Body of pancreas (tissue), 4 donors: ENCODE data around the gene ZC3H18. TPM values are rescaled to one million over a fixed set of nuclear protein-coding genes. Genes with fewer than 3 reads are reported as not detected.
A peak's percentile ranks its signal among the peaks of the same experiment; 100 is the strongest.

Experiments
- ATAC-seq: fragments of 150-250 bp; one replicate; pipeline ENCODE4 v1.9.1; 2016
- DNase-seq, 4 donors: peaks; one replicate each; pipeline ENCODE4 v3.0.0-alpha.2; 2019
- H3K27ac ChIP-seq, 4 donors: fragments of 200-600 bp; sonication (generic); 1 replicate in 3 of 4; 2 replicates in 1 of 4; pipeline versions ENCODE4 v1.5.1 to v1.6.1; 2016 to 2019; ENCODE audit warnings: mild to moderate bottlenecking in 1 of 4, mixed read lengths in 1 of 4, moderate library complexity in 1 of 4
- H3K27me3 ChIP-seq, 2 donors: fragments of 200-600 bp; sonication (generic); one replicate each; pipeline ENCODE4 v1.6.0; 2016; ENCODE audit warnings: mild to moderate bottlenecking in 1 of 2
- H3K36me3 ChIP-seq, 2 donors: fragments of 200-600 bp; sonication (generic); replicated peaks in 1 of 2; 2 replicates each; pipeline ENCODE4 v1.5.1; 2016; ENCODE audit warnings: low read depth in 2 of 2; ENCODE audit not compliant: insufficient read depth in 1 of 2
- H3K4me1 ChIP-seq: fragments of 200-600 bp; sonication (generic); one replicate; pipeline ENCODE4 v1.6.0; 2016
- H3K4me3 ChIP-seq, 2 donors: fragments of 200-600 bp; sonication (generic); 1 replicate in 1 of 2; 2 replicates in 1 of 2; pipeline ENCODE4 v1.5.1; 2016 to 2019
- H3K9me3 ChIP-seq, 3 donors: fragments of 200-600 bp; sonication (generic); 1 replicate in 2 of 3; 2 replicates in 1 of 3; pipeline ENCODE4 v1.5.1; 2016
- CTCF ChIP-seq, 7 experiments: fragments of 450-650 bp in 4 of 7; fragments of 200-600 bp in 3 of 7; sonication (generic) in 3 of 7; IDR thresholded peaks; one replicate each; pipeline ENCODE4 v1.5.1; 2016 to 2019; ENCODE audit warnings: antibody characterized with exemption in 7 of 7
- POLR2A ChIP-seq, 3 donors: fragments of 450-650 bp; IDR thresholded peaks; one replicate each; pipeline ENCODE4 v1.6.1; 2016; ENCODE audit warnings: antibody characterized with exemption in 3 of 3, mild to moderate bottlenecking in 2 of 3
- WGBS, 2 donors: methylation state at CpG; one replicate each; pipeline ENCODE4 v1.1.5; 2017; 5-methylcytosine and 5-hydroxymethylcytosine counted together
- intact Hi-C: fragments of 100-400 bp; cut with DNase I; formaldehyde crosslinking; loops from one replicate; pipeline ENCODE4 v1.15.1; 2023
- total RNA-seq, 2 donors: library from RNA; depleted of rRNA; stranded (reverse); fragments of >200 nt; gene quantifications; one replicate each; pipeline ENCODE4 v1.1.0, GENCODE V29; 2016

Gene ZC3H18
- total RNA-seq: 10 to 100 TPM; 11.7 to 22.4 TPM

GRCh38 chr16:88569985-88570690 lies at the start of gene ZC3H18:
Gene ZC3H18, plus strand, starts transcription at chr16:88570403. Its CDS starts 6,721 bp downstream, at chr16:88577124.
- Histone ChIP-seq H3K27ac (peak within 1 kb of the TSS; percentile 56 to 87 (median 72)), H3K36me3 (no peaks in the 10 kb centered on the region), H3K9me3 (no peaks in the 10 kb centered on the region), H3K27me3 (no peaks in the 10 kb centered on the region), H3K4me3 (peak within 1 kb of the TSS; percentile 53 to 85), H3K4me1 (peaks cover 24% of the 10 kb centered on the region)
- intact Hi-C loops: no loop called here
- TF ChIP-seq POLR2A (IDR thresholded peaks at IDR 0.05) (peak; percentile 33 to 70 (median 64)), CTCF (IDR thresholded peaks at IDR 0.05) (no peak)
- ATAC-seq (peak; percentile 100), DNase-seq (peak; percentile 97 to 98 (median 98))
- 0 to 1% methylated on average over 9 to 69 of the region's 90 CpGs for WGBS, 2 donors

DNA sequence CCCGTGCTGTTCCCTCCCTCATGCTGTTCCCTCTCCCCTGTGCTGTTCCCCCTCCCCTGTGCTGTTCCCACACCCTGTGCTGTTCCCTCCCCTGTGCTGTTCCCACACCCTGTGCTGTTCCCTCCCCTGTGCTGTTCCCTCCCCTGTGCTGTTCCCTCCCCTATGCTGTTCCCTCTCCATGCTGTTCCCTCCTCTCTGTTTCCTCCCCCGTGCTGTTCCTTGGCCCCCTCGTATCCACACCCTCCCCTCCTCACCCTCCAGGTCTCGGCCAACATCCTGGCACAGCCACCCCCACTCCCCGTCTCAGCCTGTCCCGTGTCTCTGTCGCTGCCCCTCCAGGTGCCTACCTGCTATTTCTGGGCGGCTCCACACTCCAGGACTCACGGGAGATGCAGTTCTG lies 48.5 kb upstream of the ZC3H18 start:
- DNase-seq: no peak

DNA sequence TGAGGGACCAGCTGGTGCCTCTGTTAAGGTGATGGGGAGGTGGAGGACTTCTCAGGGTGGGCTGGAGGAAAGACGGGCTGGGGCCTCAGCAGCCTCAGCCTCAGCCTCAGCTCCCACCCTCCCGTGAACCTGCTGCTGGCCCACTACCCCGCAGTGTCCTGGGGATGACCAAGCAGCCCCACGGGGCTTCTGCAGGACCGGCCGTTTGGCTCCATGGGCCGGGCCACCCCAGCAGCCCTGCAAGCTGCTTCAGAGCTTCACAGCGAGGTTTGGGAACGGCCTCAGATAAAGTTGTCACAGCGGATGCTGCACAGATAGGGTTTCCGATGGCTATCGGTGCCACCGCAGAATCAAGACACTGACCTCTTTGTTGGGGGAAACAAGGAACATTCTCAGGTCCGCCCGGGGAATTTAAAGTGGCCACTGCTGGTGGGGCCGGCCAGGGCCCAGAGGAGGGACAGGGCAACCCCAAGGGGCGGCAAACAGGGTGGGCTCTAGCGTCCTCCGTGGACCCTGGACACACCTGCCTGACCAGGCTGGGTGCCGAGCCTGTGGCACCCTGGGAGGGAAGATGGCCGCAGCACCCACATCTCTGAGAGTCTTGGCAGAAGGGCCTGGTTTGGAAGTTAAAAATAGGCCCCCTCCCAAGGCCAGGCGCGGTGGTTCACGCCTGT lies 47.8 kb upstream of the ZC3H18 start:
- H3K27me3 ChIP-seq: no peaks in the 10 kb centered on the region
- WGBS, 2 donors: 67 to 89% methylated on average over 8 to 24 of the region's 24 CpGs
- no peak for DNase-seq

More for the DNA sequence above, 48.5 kb upstream of the ZC3H18 start:
- no peak for ATAC-seq
- WGBS, 2 donors: 74 to 87% methylated on average over 8 to 9 of the region's 9 CpGs
- no peaks in the 10 kb centered on the region for H3K27me3 ChIP-seq
- H3K4me1 ChIP-seq: peaks cover 25% of the 10 kb centered on the region
- no peak overlapping the region for H3K27ac ChIP-seq
- no peaks in the 10 kb centered on the region for H3K9me3 ChIP-seq
- no peak overlapping the region for H3K4me3 ChIP-seq
- TF ChIP-seq CTCF (IDR thresholded peaks at IDR 0.05): no peak
- no peak for TF ChIP-seq POLR2A (IDR thresholded peaks at IDR 0.05)
- H3K36me3 ChIP-seq: no peaks in the 10 kb centered on the region
- intact Hi-C loops: no loop called here

DNA sequence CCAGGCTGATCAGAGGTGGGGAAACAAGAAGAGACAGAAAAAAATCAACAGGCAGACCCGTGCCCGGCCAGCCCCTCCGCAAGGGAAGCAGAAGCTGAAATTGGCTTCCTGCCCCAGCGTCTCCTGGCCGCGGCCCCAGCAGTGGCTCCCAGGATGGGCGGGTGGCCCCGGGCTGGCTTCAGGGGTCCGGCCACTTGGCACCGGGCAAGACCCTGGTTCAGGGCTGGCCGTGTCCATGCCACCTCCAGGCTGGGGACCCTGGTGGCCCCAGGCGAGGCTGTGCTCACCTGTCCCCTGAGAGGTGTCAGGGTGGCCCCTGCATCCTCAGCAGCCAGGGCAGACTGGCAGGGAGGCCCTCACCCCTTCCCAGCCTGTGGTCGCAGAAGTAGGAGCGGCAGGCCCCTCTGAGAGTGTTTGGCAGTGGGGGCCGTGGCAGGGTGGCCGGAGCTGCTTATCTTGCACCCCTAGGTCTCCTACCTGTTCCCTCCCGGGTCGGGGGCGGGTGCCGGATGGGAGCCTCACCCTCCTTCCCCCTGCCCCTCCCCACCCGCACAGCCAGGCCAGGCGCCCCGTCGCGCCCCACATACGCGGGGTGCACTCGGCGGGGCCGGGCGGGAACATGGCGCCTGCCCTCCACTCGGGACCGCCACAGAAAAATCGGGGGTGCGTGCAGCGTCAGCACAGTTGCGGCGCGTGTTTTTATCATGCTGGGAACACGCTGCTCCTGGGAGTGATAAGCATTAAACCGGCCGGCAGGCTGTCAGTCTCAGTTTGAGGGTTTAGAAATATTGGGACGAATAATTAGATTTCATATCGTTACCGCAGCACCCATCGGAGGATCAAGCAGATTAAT lies 46.7 kb upstream of the ZC3H18 start:
- Histone ChIP-seq H3K4me1 (peaks cover 36% of the 10 kb centered on the region), H3K9me3 (no peaks in the 10 kb centered on the region), H3K27me3 (no peaks in the 10 kb centered on the region), H3K27ac (peak overlapping the region in 1 of 4 donors; percentile 16), H3K4me3 (no peak overlapping the region), H3K36me3 (peaks cover 0 to 2% of the 10 kb centered on the region in 2 donors)
- TF ChIP-seq CTCF (IDR thresholded peaks at IDR 0.05) (no peak), POLR2A (IDR thresholded peaks at IDR 0.05) (no peak)
- 47 to 82% methylated on average over 34 to 43 of the region's 47 CpGs for WGBS, 2 donors
- intact Hi-C loops: no loop called here
- no peak for DNase-seq
- no peak for ATAC-seq

More for the DNA sequence above, 47.8 kb upstream of the ZC3H18 start:
- no peaks in the 10 kb centered on the region for H3K9me3 ChIP-seq
- ATAC-seq: no peak
- H3K4me1 ChIP-seq: peaks cover 33% of the 10 kb centered on the region
- H3K36me3 ChIP-seq: no peaks in the 10 kb centered on the region
- intact Hi-C loops: no loop called here
- H3K4me3 ChIP-seq: no peak overlapping the region
- TF ChIP-seq POLR2A (IDR thresholded peaks at IDR 0.05) (no peak), CTCF (IDR thresholded peaks at IDR 0.05) (no peak)
- no peak overlapping the region for H3K27ac ChIP-seq
